GM12878 (cell line): ENCODE measurements around the gene UBE2L5. TPM values are rescaled to one million over a fixed set of nuclear protein-coding genes. Genes with fewer than 3 reads are reported as not detected.
"Not testable (repeated sequence)": the region's sequence is repeated elsewhere in the genome, so short reads cannot be mapped to it uniquely, and the experiment has no call there.

Experiments used
- ATAC-seq: fragments of 200-7000 bp; cut with Tn5 transposase; 3 replicates; pipeline ENCODE4 v1.9.1; 2020; ENCODE audit warnings: mild to moderate bottlenecking, moderate library complexity
- BruUV-seq: library from RNA; stranded (reverse); fragments of 400-500 nt; replicated peaks from 2 replicates; lab custom pipeline; 2021; lab: Mats Ljungman, UMichigan
- CTCF ChIA-PET: fragments of 300-600 bp; sonication (Branson Sonifier 250); formaldehyde crosslinking; extraction: SDS; loops from one replicate; lab custom pipeline; 2021; ENCODE audit warnings: inconsistent platforms; lab: Yijun Ruan, JAX
- POLR2A ChIA-PET: fragments of 350-600 bp; formaldehyde crosslinking; extraction: SDS; loops from one replicate; lab custom pipeline; 2021; ENCODE audit warnings: inconsistent platforms; lab: Charles Lee
- RAD21 ChIA-PET: fragments of 300-600 bp; sonication (Branson Sonifier 250); formaldehyde crosslinking; loops from one replicate; lab custom pipeline; 2023; ENCODE audit warnings: antibody characterized with exemption; ENCODE audit not compliant: unreplicated experiment; lab: Charles Lee
- SMC1A ChIA-PET: fragments of 300-600 bp; sonication (Branson Sonifier 250); formaldehyde crosslinking; loops from one replicate; lab custom pipeline; 2023; ENCODE audit not compliant: unreplicated experiment, uncharacterized antibody; lab: Charles Lee
- DNase-seq: peaks from one replicate; pipeline ENCODE4 v3.0.0-alpha.2; 2011; ENCODE audit warnings: low read depth, low spot score
- FAIRE-seq: peaks from 3 replicates; lab custom pipeline; 2011; peaks lifted over from hg19 to GRCh38; lab: Jason Lieb, UNC
- H2AFZ ChIP-seq: 2 replicates; pipeline ENCODE4 v1.6.0; 2011; ENCODE audit warnings: low read depth, low read length, control low read depth; ENCODE audit not compliant: control insufficient read depth
- H3K27ac ChIP-seq: 2 replicates; pipeline ENCODE4 v1.5.1; 2011; ENCODE audit warnings: control low read depth; ENCODE audit not compliant: control insufficient read depth, insufficient read depth
- H3K27me3 ChIP-seq, 2 experiments: replicated peaks in 1 of 2; 2 replicates each; pipeline versions ENCODE4 v1.6.0 to v1.6.1; 2011; ENCODE audit warnings: low read length in 1 of 2; ENCODE audit not compliant: control insufficient read depth in 2 of 2, insufficient read depth in 2 of 2
- H3K36me3 ChIP-seq, 2 experiments: 2 replicates each; pipeline ENCODE4 v1.5.1; 2011; ENCODE audit warnings: low read length in 1 of 2; ENCODE audit not compliant: control insufficient read depth in 2 of 2, insufficient read depth in 2 of 2
- H3K4me1 ChIP-seq: 2 replicates; pipeline ENCODE4 v1.6.1; 2011; ENCODE audit warnings: mild to moderate bottlenecking, low read length, moderate library complexity, mixed read lengths; ENCODE audit not compliant: control insufficient read depth, insufficient read depth
- H3K4me2 ChIP-seq: 2 replicates; pipeline ENCODE4 v1.6.0; 2011; ENCODE audit warnings: control low read depth; ENCODE audit not compliant: control insufficient read depth, insufficient read depth
- H3K4me3 ChIP-seq: fragments of 200-600 bp; sonication (generic); 2 replicates; pipeline ENCODE4 v1.5.1; 2016
- H3K79me2 ChIP-seq: 2 replicates; pipeline ENCODE4 v1.6.0; 2011; ENCODE audit warnings: low read length; ENCODE audit not compliant: control insufficient read depth, insufficient read depth
- H3K9ac ChIP-seq: 2 replicates; pipeline ENCODE4 v1.8.0; 2011; ENCODE audit warnings: low read length, control low read depth, mixed read lengths; ENCODE audit not compliant: control insufficient read depth, insufficient read depth
- H3K9me3 ChIP-seq: replicated peaks from 3 replicates; pipeline ENCODE4 v1.5.1; 2011; ENCODE audit warnings: mild to moderate bottlenecking, low read length; ENCODE audit not compliant: control insufficient read depth, insufficient read depth
- H4K20me1 ChIP-seq: 2 replicates; pipeline ENCODE4 v1.6.0; 2011; ENCODE audit not compliant: control insufficient read depth, insufficient read depth
- RAD21 ChIP-seq: IDR thresholded peaks from 2 replicates; pipeline ENCODE4 v1.6.1; 2011; ENCODE audit warnings: mild to moderate bottlenecking, low read depth, low read length, moderate library complexity; ENCODE audit not compliant: insufficient read depth
- YBX1 ChIP-seq: fragments of 450-650 bp; IDR thresholded peaks from 2 replicates; pipeline ENCODE4 v1.6.1; 2016; ENCODE audit warnings: antibody characterized with exemption
- WGBS: methylation state at CpG from one replicate; pipeline ENCODE4 v1.1.6; 2016; ENCODE audit warnings: low lambda C conversion rate; ENCODE audit not compliant: insufficient replicate concordance, insufficient coverage; ENCODE audit errors: missing lambda C conversion rate; 5-methylcytosine and 5-hydroxymethylcytosine counted together
- in situ Hi-C: fragments of 300-500 bp; cut with MboI; formaldehyde crosslinking; loops from 9 replicates; pipeline ENCODE4 v1.14.3; 2018; ENCODE audit warnings: mixed read lengths
- intact Hi-C: fragments of 100-400 bp; cut with micrococcal nuclease; formaldehyde crosslinking; loops from one replicate; pipeline ENCODE4 v1.14.2; 2022; ENCODE audit not compliant: unreplicated experiment
- polyA plus RNA-seq, 11 experiments: library from polyadenylated mRNA; depleted of rRNA in 4 of 11; unstranded in 6 of 11; stranded (reverse) in 5 of 11; fragments of >200 nt; fragmentation: Nextera tagmentation in 4 of 11; fragmentation: Illumina TruSeq in 1 of 11; extraction: Ambion mirVana in 4 of 11; extraction: Trizol in 1 of 11; gene quantifications; 1 replicate in 1 of 11; 2 replicates in 10 of 11; pipeline versions ENCODE4 v1.2.1 to v1.2.3, GENCODE V29; 2011 to 2016; ENCODE audit warnings: inconsistent platforms in 2 of 11, missing spikeins in 2 of 11, low read depth in 1 of 11
- total RNA-seq, 4 experiments: library from RNA; depleted of rRNA in 3 of 4; stranded (reverse); fragments of >200 nt in 3 of 4; fragmentation: Illumina TruSeq in 1 of 4; extraction: Trizol in 1 of 4; gene quantifications; 2 replicates each; pipeline versions ENCODE4 v1.2.1 to v1.2.3, GENCODE V29; 2013 to 2021

Gene UBE2L5
- total and polyA plus RNA-seq, 10 of the 15 experiments (the other 5 are each of a cell fraction or from before 2014, with no cell fraction given) = 0.03 to 1.1 (median 0.19) TPM; not detected in 2

- in situ Hi-C loops (no loop called here), intact Hi-C loops (no loop called here)
- Histone ChIP-seq H3K79me2 (peaks cover 1% of the 10 kb centered on the region; the same call in 1 of the 2 replicates), H3K9me3 (no peaks in the 10 kb centered on the region), H3K9ac (no peak overlapping the region), H3K27ac (no peak overlapping the region), H2AFZ (no peak overlapping the region), H3K4me3 (no peak overlapping the region), H3K4me1 (peaks cover 17% of the 10 kb centered on the region), H3K36me3 (no peaks in the 10 kb centered on the region), H4K20me1 (no peaks in the 10 kb centered on the region), H3K27me3 (no peaks in the 10 kb centered on the region), H3K4me2 (no peak overlapping the region)
- SMC1A ChIA-PET = interaction anchor here (2.6 kb wide), 1 partner anchor 12 kb away, joined by 10 read pairs; no protein-coding TSS in a partner anchor
- ATAC-seq (no peak), DNase-seq (no peak), FAIRE-seq (no peak)
- WGBS = 96% methylated on average over 2 of the region's 2 CpGs
- no TSS peak for BruUV-seq
- RAD21 ChIA-PET = interaction anchor here (0.6 to 2.3 kb wide), 3 partner anchors 43 to 285 kb away, joined by 4 to 7 read pairs (median 6); partner anchors contain the start of gene ALOX5AP
- TF ChIP-seq YBX1 = no peak
- TF ChIP-seq RAD21 = no peak
- CTCF ChIA-PET = interaction anchor here (0.9 to 1.8 kb wide), 2 partner anchors 173 to 318 kb away, joined by 3 to 8 read pairs; no protein-coding TSS in a partner anchor
- POLR2A ChIA-PET = no interaction called here
Measured at GRCh38 chr13:30450066-30450465, 27.8 kb downstream of the UBE2L5 start.

- RAD21 ChIA-PET = interaction anchor here (1.3 kb wide), 1 partner anchor 12 kb away, joined by 3 read pairs; no protein-coding TSS in a partner anchor
- H3K79me2 ChIP-seq, H4K20me1 ChIP-seq, FAIRE-seq, H3K4me2 ChIP-seq, H3K36me3 ChIP-seq, H3K9me3 ChIP-seq, H3K4me3 ChIP-seq, H2AFZ ChIP-seq, H3K27me3 ChIP-seq, H3K4me1 ChIP-seq, ATAC-seq, BruUV-seq, H3K9ac ChIP-seq, in situ Hi-C loops, intact Hi-C loops, DNase-seq, H3K27ac ChIP-seq: not testable (repeated sequence)
- CTCF ChIA-PET = interaction anchor here (1.1 to 1.2 kb wide), 2 partner anchors 45 to 319 kb away, joined by 3 to 6 read pairs; no protein-coding TSS in a partner anchor
- POLR2A ChIA-PET = interaction anchor here (0.5 to 1.7 kb wide), 3 partner anchors 29 to 211 kb away, joined by 3 to 4 read pairs (median 3); partner anchors contain the start of gene UBE2L5
- SMC1A ChIA-PET = interaction anchor here (1.0 to 3.7 kb wide), 4 partner anchors 9 to 78 kb away, joined by 3 to 22 read pairs (median 4); no protein-coding TSS in a partner anchor
- 100% methylated on average over 12 of the region's 12 CpGs for WGBS
Measured at GRCh38 chr13:30451476-30451875, 29.2 kb downstream of the UBE2L5 start.
